ENCODE results near the gene TXNDC17. TPM values are rescaled to one million over a fixed set of nuclear protein-coding genes. Genes with fewer than 3 reads are reported as not detected.

The TXNDC17 gene
- total RNA-seq, 2 donors from 2014 or later, result 135 to 151 TPM

DNA sequence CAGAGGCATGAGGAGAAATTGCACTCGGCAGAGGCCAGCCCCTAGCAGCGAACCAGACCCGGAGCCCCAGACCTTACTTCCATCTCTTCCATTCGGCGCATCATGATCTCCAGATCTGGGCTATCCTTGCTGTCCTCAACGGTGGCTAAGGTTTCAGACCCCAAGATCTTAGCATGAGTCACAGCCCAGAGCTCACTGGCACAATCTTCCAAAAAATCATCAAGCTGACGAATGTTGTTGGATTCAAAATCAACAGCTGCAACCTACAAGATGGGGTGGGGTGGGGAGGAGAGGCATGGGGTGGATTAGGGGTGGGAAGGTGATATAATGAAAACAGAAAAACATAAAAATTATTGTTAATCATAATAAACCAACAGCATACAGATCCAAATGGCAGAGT lies 44.8 kb upstream of the TXNDC17 start:
- TF ChIP-seq, protein P1, sequence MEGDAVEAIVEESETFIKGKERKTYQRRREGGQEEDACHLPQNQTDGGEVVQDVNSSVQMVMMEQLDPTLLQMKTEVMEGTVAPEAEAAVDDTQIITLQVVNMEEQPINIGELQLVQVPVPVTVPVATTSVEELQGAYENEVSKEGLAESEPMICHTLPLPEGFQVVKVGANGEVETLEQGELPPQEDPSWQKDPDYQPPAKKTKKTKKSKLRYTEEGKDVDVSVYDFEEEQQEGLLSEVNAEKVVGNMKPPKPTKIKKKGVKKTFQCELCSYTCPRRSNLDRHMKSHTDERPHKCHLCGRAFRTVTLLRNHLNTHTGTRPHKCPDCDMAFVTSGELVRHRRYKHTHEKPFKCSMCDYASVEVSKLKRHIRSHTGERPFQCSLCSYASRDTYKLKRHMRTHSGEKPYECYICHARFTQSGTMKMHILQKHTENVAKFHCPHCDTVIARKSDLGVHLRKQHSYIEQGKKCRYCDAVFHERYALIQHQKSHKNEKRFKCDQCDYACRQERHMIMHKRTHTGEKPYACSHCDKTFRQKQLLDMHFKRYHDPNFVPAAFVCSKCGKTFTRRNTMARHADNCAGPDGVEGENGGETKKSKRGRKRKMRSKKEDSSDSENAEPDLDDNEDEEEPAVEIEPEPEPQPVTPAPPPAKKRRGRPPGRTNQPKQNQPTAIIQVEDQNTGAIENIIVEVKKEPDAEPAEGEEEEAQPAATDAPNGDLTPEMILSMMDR (conservative IDR thresholded peaks at IDR 0.05), result no peak
- peaks cover 36% of the 10 kb centered on the region for H3K4me1 Mint-ChIP-seq
- 91 to 100% methylated on average over 2 to 7 of the region's 7 CpGs for WGBS, 2 experiments (ENCODE audit: insufficient coverage in 1 of 2, insufficient read length in 1 of 2)
- Histone ChIP-seq H3K4me3 (ENCODE audit: low read length) (no peak overlapping the region), H3K27me3 (ENCODE audit: control insufficient read depth, insufficient read depth, low read length, poor library complexity, severe bottlenecking) (no peaks in the 10 kb centered on the region), H3K27ac (ENCODE audit: low read depth, low read length) (no peak overlapping the region), H3K36me3 (ENCODE audit: control insufficient read depth, insufficient read depth, low read length) (peaks cover 97% of the 10 kb centered on the region), H3K9ac (ENCODE audit: extremely low read depth, low read length, poor library complexity, severe bottlenecking) (no peak overlapping the region), H3K4me1 (ENCODE audit: control insufficient read depth, insufficient read depth, low read length) (no peaks in the 10 kb centered on the region), H3K9me3 (ENCODE audit: control insufficient read depth, low read length) (peaks cover 21% of the 10 kb centered on the region)
- DNase-seq, result no peak
- no peak overlapping the region for H3K27ac Mint-ChIP-seq
- peaks cover 6% of the 10 kb centered on the region for H3K9me3 Mint-ChIP-seq
- no peaks in the 10 kb centered on the region for H3K27me3 Mint-ChIP-seq (ENCODE audit: insufficient read depth)
- H3K36me3 Mint-ChIP-seq (ENCODE audit: low read depth), result peaks cover 83% of the 10 kb centered on the region
- H3K4me3 Mint-ChIP-seq, result no peak overlapping the region

DNA sequence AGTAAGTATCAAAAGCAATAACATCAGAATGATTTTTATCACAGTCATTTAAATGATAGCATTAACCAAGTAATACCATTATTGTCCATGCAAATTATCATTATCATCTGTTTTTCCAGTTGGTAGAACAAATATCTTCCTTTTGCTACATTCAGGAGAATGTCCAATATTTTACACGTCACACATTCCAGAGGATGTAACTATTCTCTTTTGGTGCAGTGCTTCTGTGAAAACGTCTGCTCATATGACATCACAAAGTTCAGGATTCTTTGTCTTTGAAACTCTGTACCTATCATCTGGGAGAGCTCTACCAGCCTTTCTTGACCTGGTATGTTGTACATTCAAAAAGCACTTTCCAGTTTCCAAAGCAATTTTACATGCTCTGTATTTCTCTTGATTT lies 44.3 kb upstream of the TXNDC17 start:
- H3K27me3 ChIP-seq (ENCODE audit: control insufficient read depth, insufficient read depth, low read length, poor library complexity, severe bottlenecking), result no peaks in the 10 kb centered on the region
- peaks cover 6% of the 10 kb centered on the region for H3K9me3 Mint-ChIP-seq
- H3K4me1 ChIP-seq (ENCODE audit: control insufficient read depth, insufficient read depth, low read length), result no peaks in the 10 kb centered on the region
- H3K4me3 ChIP-seq (ENCODE audit: low read length), result no peak overlapping the region
- WGBS, 2 experiments (ENCODE audit: insufficient coverage in 1 of 2, insufficient read length in 1 of 2), result 84 to 92% methylated on average over 2 of the region's 2 CpGs
- no peak overlapping the region for H3K9ac ChIP-seq (ENCODE audit: extremely low read depth, low read length, poor library complexity, severe bottlenecking)
- peaks cover 82% of the 10 kb centered on the region for H3K36me3 Mint-ChIP-seq (ENCODE audit: low read depth)
- no peak overlapping the region for H3K27ac ChIP-seq (ENCODE audit: low read depth, low read length)
- TF ChIP-seq, protein P1 (conservative IDR thresholded peaks at IDR 0.05), result no peak
- peaks cover 93% of the 10 kb centered on the region for H3K36me3 ChIP-seq (ENCODE audit: control insufficient read depth, insufficient read depth, low read length)
- no peak overlapping the region for H3K27ac Mint-ChIP-seq
- no peak overlapping the region for H3K4me3 Mint-ChIP-seq
- no peaks in the 10 kb centered on the region for H3K27me3 Mint-ChIP-seq (ENCODE audit: insufficient read depth)
- H3K4me1 Mint-ChIP-seq, result peaks cover 38% of the 10 kb centered on the region
- no peak for DNase-seq
- peaks cover 21% of the 10 kb centered on the region for H3K9me3 ChIP-seq (ENCODE audit: control insufficient read depth, low read length)

DNA sequence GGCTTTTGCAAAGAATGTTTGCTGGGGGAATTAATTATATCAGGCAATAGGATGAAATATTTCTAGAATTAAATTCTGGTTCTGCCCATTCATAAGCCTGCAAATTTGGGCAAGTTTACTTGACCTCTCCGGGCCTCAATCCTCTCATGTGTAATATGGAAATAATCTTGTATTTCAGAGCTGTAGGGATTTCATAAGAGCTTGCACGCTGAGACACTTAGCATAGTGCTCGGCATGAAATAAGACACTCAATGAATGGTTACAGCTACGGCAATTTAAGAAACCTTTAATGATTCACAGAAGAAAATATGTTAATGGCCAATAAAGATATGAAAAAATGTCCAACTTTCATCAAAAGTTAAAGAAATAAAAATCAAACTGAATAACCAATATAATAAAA lies 43.9 kb upstream of the TXNDC17 start:
- H3K27ac Mint-ChIP-seq, result no peak overlapping the region

More for the DNA sequence above, 43.9 kb upstream of the TXNDC17 start:
- H3K9me3 Mint-ChIP-seq, result peaks cover 6% of the 10 kb centered on the region
- H3K27me3 ChIP-seq (ENCODE audit: control insufficient read depth, insufficient read depth, low read length, poor library complexity, severe bottlenecking), result no peaks in the 10 kb centered on the region
- WGBS, 2 experiments (ENCODE audit: insufficient coverage in 1 of 2, insufficient read length in 1 of 2), result 89 to 93% methylated on average over 4 of the region's 4 CpGs
- no peak overlapping the region for H3K4me3 Mint-ChIP-seq
- no peaks in the 10 kb centered on the region for H3K4me1 ChIP-seq (ENCODE audit: control insufficient read depth, insufficient read depth, low read length)
- H3K9me3 ChIP-seq (ENCODE audit: control insufficient read depth, low read length), result peaks cover 21% of the 10 kb centered on the region
- DNase-seq, result no peak
- peaks cover 89% of the 10 kb centered on the region for H3K36me3 ChIP-seq (ENCODE audit: control insufficient read depth, insufficient read depth, low read length)
- H3K9ac ChIP-seq (ENCODE audit: extremely low read depth, low read length, poor library complexity, severe bottlenecking), result no peak overlapping the region
- TF ChIP-seq, protein P1 (conservative IDR thresholded peaks at IDR 0.05), result no peak
- H3K27me3 Mint-ChIP-seq (ENCODE audit: insufficient read depth), result no peaks in the 10 kb centered on the region
- peaks cover 33% of the 10 kb centered on the region for H3K4me1 Mint-ChIP-seq
- no peak overlapping the region for H3K4me3 ChIP-seq (ENCODE audit: low read length)
- no peak overlapping the region for H3K27ac ChIP-seq (ENCODE audit: low read depth, low read length)
- peaks cover 80% of the 10 kb centered on the region for H3K36me3 Mint-ChIP-seq (ENCODE audit: low read depth)

All from endodermal cell (in vitro differentiated cells).